ENCODE data around the gene DNAJC30. TPM values are rescaled to one million over a fixed set of nuclear protein-coding genes. Genes with fewer than 3 reads are reported as not detected.

DNAJC30 gene
- total and polyA plus RNA-seq, 4 donors: 2.1 to 8.7 (median 4.8) TPM

DNA sequence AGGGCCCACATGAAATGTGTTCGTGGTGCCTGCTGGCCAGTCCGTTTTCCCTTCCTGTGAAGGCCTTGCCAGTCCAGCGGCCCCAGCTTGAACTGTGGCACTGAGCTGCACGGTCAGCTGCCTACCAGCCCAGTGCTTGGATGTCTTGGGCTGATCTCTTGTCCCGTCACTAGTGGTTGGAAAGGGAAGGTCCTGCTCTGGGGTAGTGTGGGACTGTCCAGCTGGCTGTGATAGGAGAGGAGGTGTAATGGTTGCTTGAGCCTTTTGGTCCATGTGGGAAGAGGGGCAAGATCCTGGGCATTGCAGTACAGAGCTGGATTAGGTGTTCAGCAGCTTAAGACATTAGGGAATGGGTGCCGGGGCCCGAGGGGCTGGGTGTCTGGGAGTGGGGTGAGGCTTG is 15.2 kb upstream of the DNAJC30 start:
- no peaks in the 10 kb centered on the region for H3K4me1 ChIP-seq (ENCODE audit: control insufficient read depth in 4 of 4, insufficient read depth in 4 of 4, low read length in 3 of 4)
- peaks cover 12 to 61% (median 23%) of the 10 kb centered on the region in 4 donors for H3K36me3 ChIP-seq (ENCODE audit: control insufficient read depth in 4 of 4, insufficient read depth in 3 of 4, low read depth in 1 of 4, low read length in 3 of 4)
- H3K9ac ChIP-seq (ENCODE audit: low read depth in 1 of 2, low read length in 2 of 2): no peak overlapping the region
- H3K4me3 ChIP-seq (ENCODE audit: low read depth in 1 of 3, low read length in 3 of 3): no peak overlapping the region
- H3K27ac ChIP-seq (ENCODE audit: low read depth in 1 of 2, low read length in 2 of 2): no peak overlapping the region
- no peak for DNase-seq (ENCODE audit: low spot score)
- no peaks in the 10 kb centered on the region for H3K27me3 ChIP-seq (ENCODE audit: control insufficient read depth in 4 of 4, insufficient read depth in 4 of 4, low read length in 3 of 4)
- H3K9me3 ChIP-seq (ENCODE audit: control insufficient read depth in 4 of 4, low read length in 3 of 4): no peaks in the 10 kb centered on the region
- TF ChIP-seq, protein P1, sequence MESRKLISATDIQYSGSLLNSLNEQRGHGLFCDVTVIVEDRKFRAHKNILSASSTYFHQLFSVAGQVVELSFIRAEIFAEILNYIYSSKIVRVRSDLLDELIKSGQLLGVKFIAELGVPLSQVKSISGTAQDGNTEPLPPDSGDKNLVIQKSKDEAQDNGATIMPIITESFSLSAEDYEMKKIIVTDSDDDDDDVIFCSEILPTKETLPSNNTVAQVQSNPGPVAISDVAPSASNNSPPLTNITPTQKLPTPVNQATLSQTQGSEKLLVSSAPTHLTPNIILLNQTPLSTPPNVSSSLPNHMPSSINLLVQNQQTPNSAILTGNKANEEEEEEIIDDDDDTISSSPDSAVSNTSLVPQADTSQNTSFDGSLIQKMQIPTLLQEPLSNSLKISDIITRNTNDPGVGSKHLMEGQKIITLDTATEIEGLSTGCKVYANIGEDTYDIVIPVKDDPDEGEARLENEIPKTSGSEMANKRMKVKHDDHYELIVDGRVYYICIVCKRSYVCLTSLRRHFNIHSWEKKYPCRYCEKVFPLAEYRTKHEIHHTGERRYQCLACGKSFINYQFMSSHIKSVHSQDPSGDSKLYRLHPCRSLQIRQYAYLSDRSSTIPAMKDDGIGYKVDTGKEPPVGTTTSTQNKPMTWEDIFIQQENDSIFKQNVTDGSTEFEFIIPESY (IDR thresholded peaks at IDR 0.05): no peak
- no peak for TF ChIP-seq TAF1 (conservative IDR thresholded peaks at IDR 0.05)
- TF ChIP-seq, protein P2, sequence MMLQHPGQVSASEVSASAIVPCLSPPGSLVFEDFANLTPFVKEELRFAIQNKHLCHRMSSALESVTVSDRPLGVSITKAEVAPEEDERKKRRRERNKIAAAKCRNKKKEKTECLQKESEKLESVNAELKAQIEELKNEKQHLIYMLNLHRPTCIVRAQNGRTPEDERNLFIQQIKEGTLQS (IDR thresholded peaks at IDR 0.05): no peak
- no peak for TF ChIP-seq YY1 (IDR thresholded peaks at IDR 0.05)
- no peak for TF ChIP-seq NR2F2 (IDR thresholded peaks at IDR 0.05)
- TF ChIP-seq EGR1 (IDR thresholded peaks at IDR 0.05; ENCODE audit: low read depth in 2 of 2): no peak
- no peak for TF ChIP-seq RAD21 (IDR thresholded peaks at IDR 0.05)
- TF ChIP-seq RXRA (IDR thresholded peaks at IDR 0.05): no peak
- TF ChIP-seq, protein P3, sequence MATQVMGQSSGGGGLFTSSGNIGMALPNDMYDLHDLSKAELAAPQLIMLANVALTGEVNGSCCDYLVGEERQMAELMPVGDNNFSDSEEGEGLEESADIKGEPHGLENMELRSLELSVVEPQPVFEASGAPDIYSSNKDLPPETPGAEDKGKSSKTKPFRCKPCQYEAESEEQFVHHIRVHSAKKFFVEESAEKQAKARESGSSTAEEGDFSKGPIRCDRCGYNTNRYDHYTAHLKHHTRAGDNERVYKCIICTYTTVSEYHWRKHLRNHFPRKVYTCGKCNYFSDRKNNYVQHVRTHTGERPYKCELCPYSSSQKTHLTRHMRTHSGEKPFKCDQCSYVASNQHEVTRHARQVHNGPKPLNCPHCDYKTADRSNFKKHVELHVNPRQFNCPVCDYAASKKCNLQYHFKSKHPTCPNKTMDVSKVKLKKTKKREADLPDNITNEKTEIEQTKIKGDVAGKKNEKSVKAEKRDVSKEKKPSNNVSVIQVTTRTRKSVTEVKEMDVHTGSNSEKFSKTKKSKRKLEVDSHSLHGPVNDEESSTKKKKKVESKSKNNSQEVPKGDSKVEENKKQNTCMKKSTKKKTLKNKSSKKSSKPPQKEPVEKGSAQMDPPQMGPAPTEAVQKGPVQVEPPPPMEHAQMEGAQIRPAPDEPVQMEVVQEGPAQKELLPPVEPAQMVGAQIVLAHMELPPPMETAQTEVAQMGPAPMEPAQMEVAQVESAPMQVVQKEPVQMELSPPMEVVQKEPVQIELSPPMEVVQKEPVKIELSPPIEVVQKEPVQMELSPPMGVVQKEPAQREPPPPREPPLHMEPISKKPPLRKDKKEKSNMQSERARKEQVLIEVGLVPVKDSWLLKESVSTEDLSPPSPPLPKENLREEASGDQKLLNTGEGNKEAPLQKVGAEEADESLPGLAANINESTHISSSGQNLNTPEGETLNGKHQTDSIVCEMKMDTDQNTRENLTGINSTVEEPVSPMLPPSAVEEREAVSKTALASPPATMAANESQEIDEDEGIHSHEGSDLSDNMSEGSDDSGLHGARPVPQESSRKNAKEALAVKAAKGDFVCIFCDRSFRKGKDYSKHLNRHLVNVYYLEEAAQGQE (IDR thresholded peaks at IDR 0.05): no peak
- TF ChIP-seq, protein P4, sequence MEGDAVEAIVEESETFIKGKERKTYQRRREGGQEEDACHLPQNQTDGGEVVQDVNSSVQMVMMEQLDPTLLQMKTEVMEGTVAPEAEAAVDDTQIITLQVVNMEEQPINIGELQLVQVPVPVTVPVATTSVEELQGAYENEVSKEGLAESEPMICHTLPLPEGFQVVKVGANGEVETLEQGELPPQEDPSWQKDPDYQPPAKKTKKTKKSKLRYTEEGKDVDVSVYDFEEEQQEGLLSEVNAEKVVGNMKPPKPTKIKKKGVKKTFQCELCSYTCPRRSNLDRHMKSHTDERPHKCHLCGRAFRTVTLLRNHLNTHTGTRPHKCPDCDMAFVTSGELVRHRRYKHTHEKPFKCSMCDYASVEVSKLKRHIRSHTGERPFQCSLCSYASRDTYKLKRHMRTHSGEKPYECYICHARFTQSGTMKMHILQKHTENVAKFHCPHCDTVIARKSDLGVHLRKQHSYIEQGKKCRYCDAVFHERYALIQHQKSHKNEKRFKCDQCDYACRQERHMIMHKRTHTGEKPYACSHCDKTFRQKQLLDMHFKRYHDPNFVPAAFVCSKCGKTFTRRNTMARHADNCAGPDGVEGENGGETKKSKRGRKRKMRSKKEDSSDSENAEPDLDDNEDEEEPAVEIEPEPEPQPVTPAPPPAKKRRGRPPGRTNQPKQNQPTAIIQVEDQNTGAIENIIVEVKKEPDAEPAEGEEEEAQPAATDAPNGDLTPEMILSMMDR (IDR thresholded peaks at IDR 0.05; ENCODE audit: low read depth, low read length, missing input control): no peak
- TF ChIP-seq HNF4G (IDR thresholded peaks at IDR 0.05): no peak
- TF ChIP-seq SP1 (IDR thresholded peaks at IDR 0.05): no peak
- no peak for TF ChIP-seq GABPA (IDR thresholded peaks at IDR 0.05 in 1 of 2, conservative IDR thresholded peaks at IDR 0.05 in 1 of 2)
- no peak for TF ChIP-seq JUND (IDR thresholded peaks at IDR 0.05)
- TF ChIP-seq, protein P5, sequence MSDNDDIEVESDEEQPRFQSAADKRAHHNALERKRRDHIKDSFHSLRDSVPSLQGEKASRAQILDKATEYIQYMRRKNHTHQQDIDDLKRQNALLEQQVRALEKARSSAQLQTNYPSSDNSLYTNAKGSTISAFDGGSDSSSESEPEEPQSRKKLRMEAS (IDR thresholded peaks at IDR 0.05): no peak
- TF ChIP-seq HNF4A (conservative IDR thresholded peaks at IDR 0.05): no peak
- TF ChIP-seq FOXA2 (IDR thresholded peaks at IDR 0.05): no peak
- WGBS: 93% methylated on average over 7 of the region's 7 CpGs

All from liver (tissue), 9 donors.